Cardiac septum (tissue), 1 donor: ENCODE results near the gene KBTBD8. TPM values are rescaled to one million over a fixed set of nuclear protein-coding genes. Genes with fewer than 3 reads are reported as not detected.

Experiments
- DNase-seq: peaks from one replicate; pipeline ENCODE4 v3.0.0-alpha.2; 2020; ENCODE audit warnings: low spot score
- intact Hi-C: fragments of 100-400 bp; cut with DNase I; formaldehyde crosslinking; loops from one replicate; pipeline ENCODE4 v1.14.0; 2022
- total RNA-seq: library from RNA; stranded (reverse); fragmentation: NEBNext Ultra II Directional; extraction: Animal tissue kit (Norgen Biotek cat#: 25700); gene quantifications from one replicate; pipeline ENCODE4 v1.2.1, GENCODE V29; 2021
- donor health status: DM: no; HTN: no; CAD: no.

The KBTBD8 gene
- total RNA-seq, 1 donor from 2014 or later = 2.9 TPM

DNA sequence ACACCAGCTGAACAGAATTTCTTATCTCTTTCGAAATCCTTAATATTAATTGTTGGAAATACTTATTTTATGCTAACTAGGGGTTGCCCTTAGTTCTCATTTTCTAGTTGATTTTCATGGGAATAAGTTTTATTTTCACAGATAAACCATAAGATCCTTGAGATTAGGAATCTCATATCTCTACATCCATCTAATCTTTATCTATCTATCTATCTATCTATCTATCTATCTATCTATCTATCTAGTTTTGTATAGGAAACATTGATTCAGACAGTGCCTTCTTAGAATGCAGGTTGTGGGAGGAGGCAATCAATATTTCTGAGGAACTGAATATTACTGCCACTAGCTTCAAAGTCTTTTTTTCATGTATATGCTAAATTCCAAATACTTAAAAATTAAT is 3.5 kb upstream of the KBTBD8 start:
- intact Hi-C loops = loop anchor here (10.0 kb wide), 1 partner anchor 660 kb away; the partner anchor contains the start of gene SUCLG2
- no peak for DNase-seq

DNA sequence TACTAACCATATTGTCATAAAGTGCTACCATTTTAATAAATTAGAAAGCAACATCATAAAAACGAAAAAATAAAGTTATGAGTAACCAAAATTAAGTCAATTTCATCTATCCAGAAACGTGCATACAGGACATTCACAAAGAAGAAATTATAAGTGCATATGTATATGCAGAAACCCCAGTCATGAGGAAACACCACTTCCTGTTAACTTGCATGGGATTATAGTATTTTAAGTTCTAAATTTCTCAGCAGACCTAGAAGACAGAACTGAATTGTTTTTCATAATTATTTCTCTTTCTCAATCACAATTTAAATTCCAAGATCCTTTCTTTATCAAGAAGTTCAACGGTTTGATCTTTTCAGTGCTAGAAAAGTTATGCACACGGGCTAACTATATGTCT is 1.4 kb upstream of the KBTBD8 start:
- intact Hi-C loops = loop anchor here (5.0 to 10.0 kb wide), 2 partner anchors 36 to 658 kb away; partner anchors contain the start of gene SUCLG2
- no peak for DNase-seq

- no peak for DNase-seq
- intact Hi-C loops = loop anchor here (5.0 to 10.0 kb wide), 2 partner anchors 35 to 657 kb away; partner anchors contain the start of gene SUCLG2
Measured at GRCh38 chr3:66997560-66998112, 471 bp upstream of the KBTBD8 start.

- intact Hi-C loops = loop anchor here (5.0 to 10.0 kb wide), 2 partner anchors 33 to 656 kb away; partner anchors contain the start of gene SUCLG2
- DNase-seq = no peak
Measured at GRCh38 chr3:66998904-66999235, 763 bp downstream of the KBTBD8 start.

GRCh38 chr3:67000009-67000408 is 1.9 kb downstream of the KBTBD8 start:
- no peak for DNase-seq
- intact Hi-C loops = no loop called here

DNA sequence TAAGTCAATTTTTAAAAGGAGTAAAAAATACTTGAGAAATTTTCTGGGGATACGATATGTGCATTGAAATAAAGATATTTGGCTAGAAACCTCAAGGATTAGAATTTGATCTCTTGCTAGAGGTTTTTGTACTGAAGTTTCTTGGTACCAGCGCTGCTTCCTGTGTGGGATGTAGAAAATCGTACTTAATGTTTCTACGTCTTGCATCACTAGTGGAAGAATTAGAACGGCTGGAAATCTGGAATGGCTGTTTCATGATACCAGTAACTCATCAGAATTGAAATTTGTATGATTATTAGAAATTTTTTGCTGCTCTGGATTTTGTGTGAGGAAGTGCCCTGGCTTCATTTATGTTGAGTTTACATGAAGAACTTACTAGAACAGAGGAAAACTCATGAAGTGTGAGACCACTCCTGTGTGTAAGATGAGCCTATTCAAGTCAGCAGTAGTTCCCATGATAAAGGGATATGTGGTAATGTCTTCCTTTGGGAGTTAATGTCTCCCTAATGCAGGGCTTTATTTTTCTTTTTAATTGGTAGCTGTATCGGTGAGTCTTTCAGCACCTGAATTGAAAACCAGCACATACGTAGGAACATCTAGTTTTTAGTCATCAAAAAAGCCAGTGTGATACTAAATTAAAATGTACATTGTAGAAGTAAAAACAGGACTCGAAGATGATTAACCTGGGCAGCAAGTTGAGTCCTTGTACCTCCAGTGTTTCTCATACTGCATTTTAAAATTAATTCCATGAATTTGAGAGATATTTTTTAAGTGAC is 3.2 kb downstream of the KBTBD8 start:
- no peak for DNase-seq
- intact Hi-C loops = no loop called here

GRCh38 chr3:67005974-67006373 is 7.9 kb downstream of the KBTBD8 start:
- DNase-seq = no peak
- intact Hi-C loops = no loop called here

DNA sequence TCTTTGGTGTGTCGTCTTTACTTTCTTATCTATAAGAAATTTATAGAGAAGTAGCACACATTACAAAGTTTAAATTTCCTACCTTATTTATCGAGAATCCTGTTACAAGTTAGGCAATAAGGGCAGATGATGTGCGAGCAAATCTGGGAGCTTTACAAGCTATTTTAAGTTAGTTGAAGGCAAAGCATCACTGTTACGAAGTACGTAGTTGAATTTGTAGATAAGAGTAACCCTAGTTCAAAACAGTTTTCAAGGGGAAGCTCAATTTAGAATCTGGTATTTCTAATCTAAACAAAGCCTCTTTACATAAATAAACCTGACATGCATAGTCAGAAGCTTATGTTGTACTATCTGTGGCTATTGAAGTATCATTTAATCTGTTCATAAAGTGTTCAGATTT is 8.4 kb downstream of the KBTBD8 start:
- DNase-seq = no peak
- intact Hi-C loops = no loop called here

- no peak for DNase-seq
- intact Hi-C loops = no loop called here
Measured at GRCh38 chr3:67008388-67008787, 10.3 kb downstream of the KBTBD8 start.

- DNase-seq = no peak
- intact Hi-C loops = no loop called here
Measured at GRCh38 chr3:67009716-67010115, 11.6 kb downstream of the KBTBD8 start.

DNA sequence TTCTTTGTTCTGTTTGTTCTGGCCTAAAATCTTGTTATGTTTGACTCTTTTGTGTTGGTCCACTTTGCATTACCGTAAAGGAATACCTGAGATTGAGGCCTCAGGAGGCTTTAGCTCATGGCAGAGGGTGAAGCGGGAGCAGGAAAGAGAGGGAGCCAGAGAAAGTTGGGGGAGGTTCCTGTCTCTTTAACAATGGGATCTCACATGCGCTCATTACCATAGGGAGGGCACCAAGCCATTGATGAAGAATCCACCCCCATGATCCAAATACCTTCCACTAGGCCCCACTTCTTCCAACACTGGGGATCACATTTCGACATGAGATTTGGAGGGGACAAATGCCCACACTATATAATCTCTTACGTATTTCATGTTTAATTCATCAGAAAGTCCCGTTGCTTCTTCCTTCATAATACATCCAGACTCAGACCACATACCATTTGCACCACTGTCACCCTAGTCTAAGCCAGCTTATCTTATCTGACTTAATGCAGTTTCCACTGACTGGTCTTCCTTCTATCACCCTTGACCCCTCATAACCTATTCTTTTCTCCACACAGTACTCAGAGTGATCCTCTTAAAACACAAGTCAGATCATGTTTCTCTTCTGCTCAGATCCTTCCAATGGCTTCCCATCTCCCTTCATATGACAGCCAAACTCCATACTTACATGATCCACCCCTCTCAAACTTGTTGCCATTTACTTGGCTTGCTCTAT is 13.5 kb downstream of the KBTBD8 start:
- intact Hi-C loops = no loop called here
- no peak for DNase-seq

DNA sequence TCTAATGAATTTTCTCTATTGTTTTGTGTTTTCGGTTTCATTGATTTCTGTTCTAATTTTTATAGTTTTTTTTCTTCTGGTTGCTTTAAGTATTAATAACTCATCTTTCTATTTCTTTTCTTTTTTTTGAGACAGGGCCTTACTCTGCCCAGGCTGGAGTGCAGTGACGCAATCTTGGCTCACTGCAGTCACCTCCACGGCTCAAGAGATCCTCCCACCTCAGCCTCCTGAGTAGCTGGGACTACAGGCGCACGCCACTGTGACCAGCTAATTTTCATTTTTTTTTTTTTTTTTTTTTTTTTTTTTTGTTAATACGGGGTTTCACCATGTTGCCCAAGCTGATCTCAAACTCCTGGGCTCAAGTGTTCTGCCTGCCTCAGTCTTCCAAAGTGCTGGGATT is 14.5 kb downstream of the KBTBD8 start:
- DNase-seq = no peak
- intact Hi-C loops = no loop called here

- intact Hi-C loops = no loop called here
- DNase-seq = no peak
Measured at GRCh38 chr3:67015702-67016484, 17.8 kb downstream of the KBTBD8 start.

GRCh38 chr3:67016522-67017080 is 18.5 kb downstream of the KBTBD8 start:
- intact Hi-C loops = no loop called here
- DNase-seq = no peak

GRCh38 chr3:67017211-67017610 is 19.1 kb downstream of the KBTBD8 start:
- intact Hi-C loops = no loop called here
- no peak for DNase-seq

DNA sequence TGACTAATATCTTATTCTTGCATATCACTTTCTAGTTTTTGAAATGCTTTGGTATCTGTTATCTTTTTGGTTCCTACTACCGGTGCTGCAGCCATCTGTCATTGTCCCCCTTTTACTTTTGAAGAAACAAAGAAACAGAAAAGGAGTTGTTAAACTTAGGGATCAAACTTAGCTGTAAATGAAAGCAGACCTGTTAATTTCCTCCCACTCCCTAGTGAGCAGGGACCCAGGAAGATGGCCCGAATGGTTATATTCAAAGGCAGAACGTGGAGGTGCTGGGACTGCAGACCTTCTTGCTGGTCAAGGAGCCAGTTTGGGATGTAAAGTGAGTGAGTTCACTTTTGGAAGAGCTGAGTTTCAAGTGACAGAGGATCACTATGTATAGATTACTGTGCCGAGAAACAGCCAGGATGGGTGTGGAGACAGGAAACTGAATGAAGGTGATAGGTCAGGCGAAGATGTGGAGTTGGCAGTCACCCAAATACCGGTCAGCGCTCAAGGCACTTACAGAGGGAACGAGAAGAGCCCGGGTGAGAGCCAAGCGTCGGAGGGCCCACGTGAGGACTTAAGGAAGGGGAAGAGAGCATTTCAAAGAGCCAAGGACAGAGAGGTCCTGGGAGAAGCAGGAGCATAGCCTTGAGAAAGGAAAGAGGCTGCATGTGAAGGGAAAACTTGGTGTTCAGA is 20.1 kb downstream of the KBTBD8 start:
- intact Hi-C loops = no loop called here
- no peak for DNase-seq

- intact Hi-C loops = no loop called here
- DNase-seq = no peak
Measured at GRCh38 chr3:67018789-67019526, 20.9 kb downstream of the KBTBD8 start.

DNA sequence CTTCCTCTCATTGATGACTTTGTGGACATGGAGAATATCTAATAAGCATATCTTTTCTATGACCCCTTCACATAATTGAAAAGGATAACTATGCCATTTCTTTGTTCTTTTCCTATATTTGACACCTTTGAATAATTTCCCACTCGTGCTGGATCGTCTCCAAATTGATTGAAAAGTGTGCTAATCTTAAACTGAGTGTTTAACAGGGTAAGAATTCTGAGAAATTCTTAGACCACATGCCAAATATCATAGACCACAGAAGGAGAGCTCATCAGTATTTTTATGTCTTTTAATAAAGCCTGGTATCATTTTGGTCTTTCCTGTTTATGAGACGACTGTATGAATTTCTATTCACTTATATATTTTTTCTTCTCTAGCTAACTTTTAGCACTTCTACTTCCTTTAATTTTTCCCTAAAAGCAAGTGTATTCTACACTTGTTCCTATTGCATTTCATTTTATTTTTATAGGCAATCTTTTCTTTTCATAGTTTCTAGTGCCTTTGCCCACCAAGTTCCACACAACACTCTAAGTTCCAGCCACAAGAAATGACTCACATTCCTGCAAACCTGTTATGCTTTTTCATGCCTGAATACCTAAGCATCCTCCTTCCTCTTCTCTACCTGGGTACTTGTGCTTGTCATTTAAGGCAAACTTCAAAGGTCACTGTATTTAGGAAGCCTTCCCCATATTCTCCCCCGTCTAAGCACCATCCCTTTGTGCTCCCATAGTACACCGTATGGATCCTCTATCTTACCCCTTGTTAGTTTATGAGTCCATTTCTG is 30.1 kb downstream of the KBTBD8 start:
- intact Hi-C loops = no loop called here
- DNase-seq = no peak
